ENCODE data around the gene RBM47.
"Not testable (repeated sequence)": the region's sequence is repeated elsewhere in the genome, so short reads cannot be mapped to it uniquely, and the experiment has no call there.

Gene RBM47

GRCh38 chr4:40526741-40527140 is 102.9 kb downstream of the RBM47 start:
- no peak for DNase-seq (ENCODE audit: low read depth in 2 of 2)

- DNase-seq (ENCODE audit: low read depth in 2 of 2) = no peak
Measured at GRCh38 chr4:40525752-40526598, 103.7 kb downstream of the RBM47 start.

- no peak for DNase-seq (ENCODE audit: low read depth in 2 of 2)
Measured at GRCh38 chr4:40524366-40525041, 105.2 kb downstream of the RBM47 start.

GRCh38 chr4:40523581-40523980 is 106.1 kb downstream of the RBM47 start:
- DNase-seq (ENCODE audit: low read depth in 2 of 2) = no peak

- no peak for DNase-seq (ENCODE audit: low read depth in 2 of 2)
Measured at GRCh38 chr4:40521957-40522356, 107.7 kb downstream of the RBM47 start.

GRCh38 chr4:40520533-40520932 is 109.1 kb downstream of the RBM47 start:
- DNase-seq (ENCODE audit: low read depth in 2 of 2) = no peak

GRCh38 chr4:40517081-40517480 is 112.6 kb downstream of the RBM47 start:
- not testable (repeated sequence) for DNase-seq (ENCODE audit: low read depth in 2 of 2)

- no peak for DNase-seq (ENCODE audit: low read depth in 2 of 2)
Measured at GRCh38 chr4:40516651-40517050, 113.0 kb downstream of the RBM47 start.

- no peak for DNase-seq (ENCODE audit: low read depth in 2 of 2)
Measured at GRCh38 chr4:40515398-40516293, 114.0 kb downstream of the RBM47 start.

- DNase-seq (ENCODE audit: low read depth in 2 of 2) = no peak
Measured at GRCh38 chr4:40515037-40515397, 114.6 kb downstream of the RBM47 start.

- DNase-seq (ENCODE audit: low read depth in 2 of 2) = no peak
Measured at GRCh38 chr4:40514497-40514951, 115.1 kb downstream of the RBM47 start.

- DNase-seq (ENCODE audit: low read depth in 2 of 2) = no peak
Measured at GRCh38 chr4:40511036-40511614, 118.5 kb downstream of the RBM47 start.

- DNase-seq (ENCODE audit: low read depth in 2 of 2) = no peak
Measured at GRCh38 chr4:40507977-40508376, 121.7 kb downstream of the RBM47 start.

GRCh38 chr4:40506492-40506891 is 123.2 kb downstream of the RBM47 start:
- no peak for DNase-seq (ENCODE audit: low read depth in 2 of 2)

GRCh38 chr4:40506066-40506465 is 123.6 kb downstream of the RBM47 start:
- DNase-seq (ENCODE audit: low read depth in 2 of 2) = no peak

- DNase-seq (ENCODE audit: low read depth in 2 of 2) = no peak
Measured at GRCh38 chr4:40502934-40503333, 126.7 kb downstream of the RBM47 start.

GRCh38 chr4:40502220-40502619 is 127.4 kb downstream of the RBM47 start:
- no peak for DNase-seq (ENCODE audit: low read depth in 2 of 2)

- no peak for DNase-seq (ENCODE audit: low read depth in 2 of 2)
Measured at GRCh38 chr4:40500781-40501180, 128.9 kb downstream of the RBM47 start.

GRCh38 chr4:40493160-40493559 is 136.5 kb downstream of the RBM47 start:
- no peak for DNase-seq (ENCODE audit: low read depth in 2 of 2)

- no peak for DNase-seq (ENCODE audit: low read depth in 2 of 2)
Measured at GRCh38 chr4:40492691-40493090, 137.0 kb downstream of the RBM47 start.

GRCh38 chr4:40490481-40490880 is 139.2 kb downstream of the RBM47 start:
- DNase-seq (ENCODE audit: low read depth in 2 of 2) = no peak

GRCh38 chr4:40489961-40490360 is 139.7 kb downstream of the RBM47 start:
- no peak for DNase-seq (ENCODE audit: low read depth in 2 of 2)

Data from stimulated activated CD4-positive, alpha-beta T cell treated with anti-CD3 and anti-CD28 coated beads, Interleukin-1b, Interleukin-23, amount 100 ng/mL, for 4 hours (primary cell).